Osteoblast (primary cell): ENCODE results near the gene SPNS1. TPM values are rescaled to one million over a fixed set of nuclear protein-coding genes. Genes with fewer than 3 reads are reported as not detected.

Source experiments
- DNase-seq: peaks from one replicate; pipeline ENCODE4 v3.0.0; 2011; ENCODE audit warnings: low spot score, mixed read lengths; ENCODE audit not compliant: insufficient read length; ENCODE audit errors: missing footprints
- H2AFZ ChIP-seq: 2 replicates; pipeline ENCODE4 v1.6.0; 2011; ENCODE audit warnings: mild to moderate bottlenecking, low read length
- H3K27ac ChIP-seq: 2 replicates; pipeline ENCODE4 v1.5.1; 2011; ENCODE audit warnings: mild to moderate bottlenecking, low read depth, low read length, moderate library complexity
- H3K27me3 ChIP-seq: 2 replicates; pipeline ENCODE4 v1.6.0; 2012; ENCODE audit warnings: mild to moderate bottlenecking, control low read depth, inconsistent platforms, low read length, moderate library complexity; ENCODE audit not compliant: insufficient read depth
- H3K36me3 ChIP-seq: 2 replicates; pipeline ENCODE4 v1.5.1; 2011; ENCODE audit warnings: mild to moderate bottlenecking, low read length, control low read depth, moderate library complexity; ENCODE audit not compliant: insufficient read depth
- H3K4me1 ChIP-seq: 2 replicates; pipeline ENCODE4 v1.5.1; 2011; ENCODE audit warnings: mild to moderate bottlenecking, low read length, control low read depth, moderate library complexity; ENCODE audit not compliant: insufficient read depth
- H3K4me2 ChIP-seq: 2 replicates; pipeline ENCODE4 v1.6.0; 2011; ENCODE audit warnings: mild to moderate bottlenecking, low read length; ENCODE audit not compliant: insufficient read depth
- H3K4me3 ChIP-seq: fragments of 200-600 bp; sonication (generic); 3 replicates; pipeline ENCODE4 v1.5.1; 2012; ENCODE audit warnings: mild to moderate bottlenecking, low read length, inconsistent platforms; ENCODE audit not compliant: insufficient read depth
- H3K79me2 ChIP-seq: 2 replicates; pipeline ENCODE4 v1.6.0; 2012; ENCODE audit warnings: mild to moderate bottlenecking, low read length, control low read depth, inconsistent platforms; ENCODE audit not compliant: insufficient read depth
- H3K9me3 ChIP-seq: 2 replicates; pipeline ENCODE4 v1.5.1; 2011; ENCODE audit warnings: low read depth, low read length, control low read depth
- H4K20me1 ChIP-seq: 2 replicates; pipeline ENCODE4 v1.6.0; 2012; ENCODE audit warnings: mild to moderate bottlenecking, low read length, control low read depth; ENCODE audit not compliant: insufficient read depth
- total RNA-seq: library from RNA; depleted of rRNA; stranded (reverse); fragments of >200 nt; gene quantifications from 2 replicates; pipeline ENCODE4 v1.2.3, GENCODE V29; 2012
- TF ChIP-seq, protein P1 (sequence below): IDR thresholded peaks from 2 replicates; pipeline ENCODE4 v1.5.1; 2011; ENCODE audit warnings: mild to moderate bottlenecking, low read depth, low read length, moderate library complexity; ENCODE audit errors: extremely low read depth

Gene SPNS1
- total RNA-seq, 1 donor = 50.7 TPM

DNA sequence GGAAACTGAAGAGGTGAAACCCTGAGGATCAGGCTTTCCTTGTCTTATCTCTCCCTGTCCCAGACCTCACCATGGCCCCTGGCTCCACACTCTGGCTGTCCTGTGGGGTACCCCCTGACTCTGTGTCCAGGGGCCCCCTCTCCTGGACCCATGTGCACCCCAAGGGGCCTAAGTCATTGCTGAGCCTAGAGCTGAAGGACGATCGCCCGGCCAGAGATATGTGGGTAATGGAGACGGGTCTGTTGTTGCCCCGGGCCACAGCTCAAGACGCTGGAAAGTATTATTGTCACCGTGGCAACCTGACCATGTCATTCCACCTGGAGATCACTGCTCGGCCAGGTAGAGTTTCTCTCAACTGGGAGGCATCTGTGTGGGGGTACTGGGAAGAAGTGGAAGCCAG is 41.4 kb upstream of the SPNS1 start:
- Histone ChIP-seq H3K79me2 (no peaks in the 10 kb centered on the region), H3K36me3 (no peaks in the 10 kb centered on the region), H3K4me1 (peaks cover 5% of the 10 kb centered on the region), H3K4me2 (no peak overlapping the region), H2AFZ (no peak overlapping the region), H3K27me3 (no peaks in the 10 kb centered on the region), H3K9me3 (no peaks in the 10 kb centered on the region), H4K20me1 (no peaks in the 10 kb centered on the region), H3K4me3 (no peak overlapping the region), H3K27ac (no peak overlapping the region)
- TF ChIP-seq, protein P1, sequence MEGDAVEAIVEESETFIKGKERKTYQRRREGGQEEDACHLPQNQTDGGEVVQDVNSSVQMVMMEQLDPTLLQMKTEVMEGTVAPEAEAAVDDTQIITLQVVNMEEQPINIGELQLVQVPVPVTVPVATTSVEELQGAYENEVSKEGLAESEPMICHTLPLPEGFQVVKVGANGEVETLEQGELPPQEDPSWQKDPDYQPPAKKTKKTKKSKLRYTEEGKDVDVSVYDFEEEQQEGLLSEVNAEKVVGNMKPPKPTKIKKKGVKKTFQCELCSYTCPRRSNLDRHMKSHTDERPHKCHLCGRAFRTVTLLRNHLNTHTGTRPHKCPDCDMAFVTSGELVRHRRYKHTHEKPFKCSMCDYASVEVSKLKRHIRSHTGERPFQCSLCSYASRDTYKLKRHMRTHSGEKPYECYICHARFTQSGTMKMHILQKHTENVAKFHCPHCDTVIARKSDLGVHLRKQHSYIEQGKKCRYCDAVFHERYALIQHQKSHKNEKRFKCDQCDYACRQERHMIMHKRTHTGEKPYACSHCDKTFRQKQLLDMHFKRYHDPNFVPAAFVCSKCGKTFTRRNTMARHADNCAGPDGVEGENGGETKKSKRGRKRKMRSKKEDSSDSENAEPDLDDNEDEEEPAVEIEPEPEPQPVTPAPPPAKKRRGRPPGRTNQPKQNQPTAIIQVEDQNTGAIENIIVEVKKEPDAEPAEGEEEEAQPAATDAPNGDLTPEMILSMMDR = no peak
- DNase-seq = peak; percentile 75

DNA sequence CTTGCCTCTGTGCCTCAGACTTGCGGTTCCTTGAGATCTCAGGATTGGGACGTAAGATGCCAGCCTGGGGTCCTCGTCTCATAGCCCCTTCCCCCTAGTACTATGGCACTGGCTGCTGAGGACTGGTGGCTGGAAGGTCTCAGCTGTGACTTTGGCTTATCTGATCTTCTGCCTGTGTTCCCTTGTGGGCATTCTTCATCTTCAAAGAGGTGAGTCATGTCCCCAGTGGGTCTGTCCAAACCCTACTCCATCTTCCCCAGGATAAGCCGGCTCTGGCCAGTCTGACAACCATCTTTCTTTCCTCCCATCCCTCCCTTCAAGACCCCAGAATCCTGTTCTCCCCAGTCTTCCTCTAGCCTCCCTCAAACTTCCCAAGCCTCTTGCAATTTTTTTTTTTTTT is 39.2 kb upstream of the SPNS1 start:
- peak; percentile 84 for DNase-seq
- no peak overlapping the region for H3K4me3 ChIP-seq

DNA sequence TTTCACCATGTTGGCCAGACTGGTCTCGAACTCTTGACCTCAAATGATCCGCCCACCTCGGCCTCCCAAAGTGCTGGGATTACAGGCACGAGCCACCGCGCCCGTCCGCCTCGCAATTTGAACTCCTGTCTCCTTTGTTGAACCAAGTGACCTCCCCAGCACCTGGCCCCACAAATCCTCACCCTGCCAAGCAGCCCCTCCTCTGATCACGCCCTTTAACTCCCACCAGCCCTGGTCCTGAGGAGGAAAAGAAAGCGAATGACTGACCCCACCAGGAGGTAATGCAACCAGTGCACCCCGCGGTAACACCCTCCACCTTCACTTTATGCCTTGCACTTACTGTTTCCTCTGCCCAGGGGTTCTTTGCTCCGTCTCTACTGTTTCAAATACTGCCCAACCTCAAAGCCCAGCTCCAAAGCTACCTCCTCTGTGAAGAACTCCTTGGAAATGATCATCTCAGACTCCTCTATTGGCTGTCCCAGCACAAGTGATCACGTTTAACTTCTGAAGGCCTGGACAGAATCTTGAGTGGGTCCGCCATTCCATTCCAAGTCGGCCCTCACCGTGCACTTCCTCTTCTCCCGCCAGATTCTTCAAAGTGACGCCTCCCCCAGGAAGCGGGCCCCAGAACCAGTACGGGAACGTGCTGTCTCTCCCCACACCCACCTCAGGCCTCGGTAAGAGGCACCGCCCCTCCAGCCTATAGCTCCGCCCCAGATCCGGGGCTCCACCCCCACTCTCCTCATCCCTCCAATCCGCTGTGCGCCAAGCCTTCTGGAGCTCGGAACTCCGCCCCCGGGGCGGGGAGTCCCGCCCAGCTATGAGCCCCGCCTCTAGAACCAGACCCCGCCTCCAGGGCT is 38.4 kb upstream of the SPNS1 start:
- peak; percentile 96 for DNase-seq
- peak overlapping the region; percentile 88 for H2AFZ ChIP-seq
- peaks cover 5% of the 10 kb centered on the region for H3K4me1 ChIP-seq
- TF ChIP-seq, protein P1 = no peak
- no peaks in the 10 kb centered on the region for H3K9me3 ChIP-seq
- peak overlapping the region; percentile 73 for H3K4me2 ChIP-seq
- no peaks in the 10 kb centered on the region for H3K79me2 ChIP-seq
- H4K20me1 ChIP-seq = no peaks in the 10 kb centered on the region
- H3K4me3 ChIP-seq = peak overlapping the region; percentile 57
- no peaks in the 10 kb centered on the region for H3K36me3 ChIP-seq
- H3K27ac ChIP-seq = no peak overlapping the region
- H3K27me3 ChIP-seq = no peaks in the 10 kb centered on the region

More for the DNA sequence above, 39.2 kb upstream of the SPNS1 start:
- no peaks in the 10 kb centered on the region for H3K79me2 ChIP-seq
- no peaks in the 10 kb centered on the region for H4K20me1 ChIP-seq
- H3K9me3 ChIP-seq = no peaks in the 10 kb centered on the region
- no peaks in the 10 kb centered on the region for H3K36me3 ChIP-seq
- peaks cover 5% of the 10 kb centered on the region for H3K4me1 ChIP-seq
- H2AFZ ChIP-seq = no peak overlapping the region
- H3K4me2 ChIP-seq = no peak overlapping the region
- no peaks in the 10 kb centered on the region for H3K27me3 ChIP-seq
- TF ChIP-seq, protein P1 = no peak
- H3K27ac ChIP-seq = no peak overlapping the region

DNA sequence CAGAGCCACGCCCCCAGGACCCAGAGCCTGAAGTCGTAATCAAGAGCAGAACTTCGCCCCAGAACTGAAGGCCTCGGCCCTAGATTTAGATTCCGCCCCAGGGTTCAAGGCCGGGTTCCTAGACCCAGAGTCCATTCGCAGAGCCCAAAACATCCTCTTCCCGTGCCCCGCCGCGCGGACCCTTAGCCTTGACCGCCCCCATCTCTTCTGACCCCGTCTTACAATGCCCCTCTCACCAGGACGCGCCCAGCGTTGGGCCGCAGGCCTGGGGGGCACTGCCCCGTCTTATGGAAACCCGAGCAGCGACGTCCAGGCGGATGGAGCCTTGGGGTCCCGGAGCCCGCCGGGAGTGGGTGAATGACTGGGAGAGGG is 37.8 kb upstream of the SPNS1 start:
- H3K27me3 ChIP-seq = no peaks in the 10 kb centered on the region
- no peaks in the 10 kb centered on the region for H3K36me3 ChIP-seq
- peaks cover 5% of the 10 kb centered on the region for H3K4me1 ChIP-seq
- TF ChIP-seq, protein P1 = no peak
- H3K9me3 ChIP-seq = no peaks in the 10 kb centered on the region
- no peak for DNase-seq
- H3K4me3 ChIP-seq = no peak overlapping the region
- peak overlapping the region; percentile 73 for H3K4me2 ChIP-seq
- no peaks in the 10 kb centered on the region for H4K20me1 ChIP-seq
- H3K27ac ChIP-seq = no peak overlapping the region
- no peaks in the 10 kb centered on the region for H3K79me2 ChIP-seq
- H2AFZ ChIP-seq = no peak overlapping the region
